HG02840 (cell line): ENCODE measurements around the gene WNT1.

Experiments used
- ATAC-seq: cut with Tn5 transposase; IDR thresholded peaks from one replicate; pipeline ENCODE4 v1.9.1; 2021; ENCODE audit warnings: mild to moderate bottlenecking, moderate library complexity, moderate number of reproducible peaks; ENCODE audit not compliant: unreplicated experiment, low FRiP score

The WNT1 gene

GRCh38 chr12:49026101-49026500 is 48.0 kb downstream of the WNT1 start:
- ATAC-seq = no peak

DNA sequence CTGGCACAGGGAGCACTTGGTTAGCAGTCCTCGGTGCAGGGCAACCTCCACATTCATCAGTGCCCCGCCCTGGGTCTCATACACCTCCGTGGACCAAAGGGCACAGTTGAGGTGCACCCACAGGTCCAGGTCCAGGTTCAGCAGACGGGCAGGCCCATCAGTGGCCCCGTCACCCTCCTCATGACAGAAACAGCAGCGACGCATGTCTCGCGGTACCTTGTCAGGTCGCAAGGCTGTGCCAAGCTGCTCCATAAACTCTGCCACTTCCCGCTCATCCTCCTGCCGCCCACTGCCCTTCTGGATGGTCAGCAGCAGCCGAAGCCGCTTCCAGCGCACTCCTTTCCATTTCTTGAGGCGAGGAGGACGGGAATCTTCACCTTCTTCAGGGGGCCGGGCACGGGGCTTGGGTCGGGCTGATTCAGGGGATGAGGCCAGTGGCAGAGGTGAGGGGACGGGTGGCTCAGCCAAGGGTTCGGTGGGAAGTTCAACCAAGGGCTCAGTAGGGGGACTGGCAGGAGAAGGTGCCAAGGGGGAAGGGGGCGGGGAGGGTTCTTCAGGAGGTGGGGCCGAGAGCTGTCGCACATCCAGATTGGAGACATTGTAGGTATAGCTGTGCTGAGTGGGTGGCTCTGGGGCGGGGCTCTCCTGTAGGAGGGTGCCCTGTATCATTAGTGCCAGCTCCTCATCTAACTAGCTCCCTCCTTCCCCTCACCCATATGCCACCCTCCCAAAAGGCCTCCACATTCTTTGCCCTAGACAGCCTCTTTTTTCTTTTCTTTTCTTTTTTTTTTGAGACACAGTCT is 48.8 kb downstream of the WNT1 start:
- no peak for ATAC-seq

DNA sequence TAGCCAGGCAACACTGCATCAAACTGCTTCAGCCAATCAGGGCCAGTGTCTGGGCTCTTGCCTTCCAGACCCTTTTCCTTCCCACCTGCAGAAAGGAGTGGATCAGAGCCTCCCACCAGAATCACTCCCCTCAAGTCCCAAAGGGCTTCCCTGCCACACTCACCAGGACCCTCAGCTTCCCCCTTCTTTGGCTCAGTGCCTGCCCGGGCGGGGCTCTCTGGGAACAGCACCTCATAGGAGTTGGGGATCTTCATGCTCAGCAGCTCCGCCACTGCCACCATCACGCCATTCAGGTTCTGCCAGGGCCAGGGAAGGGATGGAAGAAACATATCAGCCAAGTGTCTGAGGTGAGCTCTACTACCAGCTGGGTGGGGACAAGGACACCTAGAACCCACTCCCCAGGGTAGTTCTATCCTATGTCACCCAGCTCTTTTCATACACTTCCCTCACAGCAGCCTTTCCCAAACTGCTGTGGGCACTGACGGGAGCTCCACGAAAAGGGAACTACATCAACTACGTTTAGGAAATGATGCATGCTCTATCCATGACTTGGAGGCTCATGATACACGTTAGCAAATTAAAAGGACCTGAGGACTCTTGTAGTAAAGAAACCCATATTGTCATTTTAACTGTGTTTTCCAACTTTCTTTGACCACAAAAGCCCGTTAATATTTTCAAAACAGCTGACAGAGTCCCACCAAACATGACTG is 49.9 kb downstream of the WNT1 start:
- no peak for ATAC-seq

- ATAC-seq = no peak
Observed at GRCh38 chr12:49028666-49029275, 50.6 kb downstream of the WNT1 start.

- no peak for ATAC-seq
Observed at GRCh38 chr12:49030119-49030518, 52.0 kb downstream of the WNT1 start.

GRCh38 chr12:49030714-49031572 is 52.8 kb downstream of the WNT1 start:
- no peak for ATAC-seq

GRCh38 chr12:49031573-49032161 is 53.5 kb downstream of the WNT1 start:
- ATAC-seq = no peak
